Activated T-cell treated with anti-CD3 and anti-CD28 coated beads, Interleukin-2, amount 50 U/mL, for 1 hour (primary cell): Measurements from ENCODE around the gene SCYL3.
"Not testable (repeated sequence)": the region's sequence is repeated elsewhere in the genome, so short reads cannot be mapped to it uniquely, and the experiment has no call there.

Experiments
- DNase-seq: peaks from one replicate; pipeline ENCODE4 v3.0.0-alpha.2; 2020

Gene SCYL3

GRCh38 chr1:169893645-169894423, at the start of gene SCYL3:
TSS of gene SCYL3 (minus strand) at chr1:169893896. CDS start at chr1:169888840, 5,056 bp downstream.
- DNase-seq: peak; percentile 91

- DNase-seq: no peak
These were observed 48.5 kb upstream of the SCYL3 start for GRCh38 chr1:169941982-169942830.

GRCh38 chr1:169933984-169934725, 40.5 kb upstream of the SCYL3 start:
- DNase-seq: no peak

GRCh38 chr1:169931795-169932231, 38.1 kb upstream of the SCYL3 start:
- DNase-seq: no peak

- no peak for DNase-seq
These were observed 35.5 kb upstream of the SCYL3 start for GRCh38 chr1:169929210-169929526.

GRCh38 chr1:169928438-169929209, 34.9 kb upstream of the SCYL3 start:
- DNase-seq: no peak

- no peak for DNase-seq
These were observed 32.1 kb upstream of the SCYL3 start for GRCh38 chr1:169925505-169926482.

GRCh38 chr1:169924829-169925228, 31.1 kb upstream of the SCYL3 start:
- no peak for DNase-seq

- DNase-seq: no peak
These were observed 30.4 kb upstream of the SCYL3 start for GRCh38 chr1:169924063-169924462.

GRCh38 chr1:169921080-169921479, 27.4 kb upstream of the SCYL3 start:
- no peak for DNase-seq

- no peak for DNase-seq
These were observed 25.2 kb upstream of the SCYL3 start for GRCh38 chr1:169918927-169919326.

- DNase-seq: not testable (repeated sequence)
These were observed 24.5 kb upstream of the SCYL3 start for GRCh38 chr1:169918220-169918619.

- DNase-seq: no peak
These were observed 21.5 kb upstream of the SCYL3 start for GRCh38 chr1:169915150-169915549.

GRCh38 chr1:169914531-169914930, 20.8 kb upstream of the SCYL3 start:
- DNase-seq: no peak

GRCh38 chr1:169909499-169909898, 15.8 kb upstream of the SCYL3 start:
- DNase-seq: no peak

GRCh38 chr1:169906938-169907337, 13.2 kb upstream of the SCYL3 start:
- DNase-seq: no peak

GRCh38 chr1:169904834-169905233, 11.1 kb upstream of the SCYL3 start:
- DNase-seq: no peak

GRCh38 chr1:169902751-169903150, 9.1 kb upstream of the SCYL3 start:
- DNase-seq: no peak

- DNase-seq: no peak
These were observed 7.4 kb upstream of the SCYL3 start for GRCh38 chr1:169901115-169901514.

GRCh38 chr1:169900571-169900970, 6.9 kb upstream of the SCYL3 start:
- DNase-seq: no peak

- no peak for DNase-seq
These were observed 6.0 kb upstream of the SCYL3 start for GRCh38 chr1:169899519-169900217.
